ENCODE data around the gene DAZAP1.

DAZAP1 gene

GRCh38 chr19:1481224-1481892, 74.0 kb downstream of the DAZAP1 start:
- Mint-ChIP-seq H3K4me1 (peaks cover 14% of the 10 kb centered on the region), H3K4me3 (no peak overlapping the region), H3K27ac (no peak overlapping the region), H3K36me3 (peaks cover 21% of the 10 kb centered on the region), H3K9me3 (no peaks in the 10 kb centered on the region)
- no peak for ATAC-seq
- no peak for DNase-seq (ENCODE audit: low spot score in 2 of 2)

GRCh38 chr19:1481893-1482360, 74.5 kb downstream of the DAZAP1 start:
- Mint-ChIP-seq H3K27ac (no peak overlapping the region), H3K4me1 (peaks cover 14% of the 10 kb centered on the region), H3K4me3 (no peak overlapping the region), H3K36me3 (peaks cover 15% of the 10 kb centered on the region), H3K9me3 (no peaks in the 10 kb centered on the region)
- no peak for ATAC-seq
- DNase-seq (ENCODE audit: low spot score in 2 of 2), result no peak

GRCh38 chr19:1482361-1483130, 75.2 kb downstream of the DAZAP1 start:
- DNase-seq (ENCODE audit: low spot score in 2 of 2) (no peak), ATAC-seq (no peak)
- Mint-ChIP-seq H3K9me3 (no peaks in the 10 kb centered on the region), H3K36me3 (peaks cover 11% of the 10 kb centered on the region), H3K4me3 (no peak overlapping the region), H3K4me1 (peaks cover 8% of the 10 kb centered on the region), H3K27ac (no peak overlapping the region)

- peaks cover 11% of the 10 kb centered on the region for H3K36me3 Mint-ChIP-seq
- peaks cover 8% of the 10 kb centered on the region for H3K4me1 Mint-ChIP-seq
- no peak overlapping the region for H3K27ac Mint-ChIP-seq
- H3K9me3 Mint-ChIP-seq, result no peaks in the 10 kb centered on the region
- DNase-seq (ENCODE audit: low spot score in 2 of 2) (no peak), ATAC-seq (no peak)
- H3K4me3 Mint-ChIP-seq, result no peak overlapping the region
Observed at GRCh38 chr19:1483131-1483978, 76.0 kb downstream of the DAZAP1 start.

GRCh38 chr19:1483979-1484428, 76.6 kb downstream of the DAZAP1 start:
- ATAC-seq, result no peak
- no peak for DNase-seq (ENCODE audit: low spot score in 2 of 2)
- H3K9me3 Mint-ChIP-seq, result no peaks in the 10 kb centered on the region
- peaks cover 8% of the 10 kb centered on the region for H3K36me3 Mint-ChIP-seq
- no peak overlapping the region for H3K4me3 Mint-ChIP-seq
- H3K27ac Mint-ChIP-seq, result no peak overlapping the region
- H3K4me1 Mint-ChIP-seq, result peaks cover 5% of the 10 kb centered on the region
